Endothelial cell of umbilical vein (primary cell): Measurements from ENCODE around the gene LRRC23. TPM values are rescaled to one million over a fixed set of nuclear protein-coding genes. Genes with fewer than 3 reads are reported as not detected.
"Not testable (repeated sequence)": the region's sequence is repeated elsewhere in the genome, so short reads cannot be mapped to it uniquely, and the experiment has no call there.

Source experiments
- BruUV-seq: library from RNA; stranded (reverse); fragments of 400-500 nt; replicated peaks from 2 replicates; lab custom pipeline; 2021; lab: Mats Ljungman, UMichigan
- CTCF ChIA-PET: fragments of 300-600, 350-600 bp; sonication (Branson Sonifier 250); formaldehyde crosslinking; loops from one replicate; lab custom pipeline; 2021; ENCODE audit warnings: antibody characterized with exemption, inconsistent platforms; lab: Charles Lee
- POLR2A ChIA-PET: fragments of 300-600, 350-600 bp; sonication (Branson Sonifier 250); formaldehyde crosslinking; loops from one replicate; lab custom pipeline; 2021; ENCODE audit warnings: antibody characterized with exemption, inconsistent platforms; lab: Charles Lee
- DNase-seq: peaks from one replicate; pipeline ENCODE4 v3.0.0-alpha.2; 2011; ENCODE audit warnings: low read depth, low spot score
- FAIRE-seq: peaks from 2 replicates; lab custom pipeline; 2011; peaks lifted over from hg19 to GRCh38; lab: Jason Lieb, UNC
- H2AFZ ChIP-seq: 2 replicates; pipeline ENCODE4 v1.6.0; 2012; ENCODE audit warnings: low read depth, low read length, control low read depth, inconsistent platforms
- H3K27ac ChIP-seq: 2 replicates; pipeline ENCODE4 v1.5.1; 2011; ENCODE audit warnings: low read depth, mild to moderate bottlenecking, control low read depth, low read length, moderate library complexity; ENCODE audit not compliant: insufficient read depth
- H3K27me3 ChIP-seq, 2 experiments: 2 replicates each; pipeline versions ENCODE4 v1.6.0 to v1.6.1; 2011; ENCODE audit warnings: low read length in 2 of 2, mixed read lengths in 1 of 2; ENCODE audit not compliant: control insufficient read depth in 2 of 2, insufficient read depth in 2 of 2
- H3K36me3 ChIP-seq, 2 experiments: 2 replicates in 1 of 2; 3 replicates in 1 of 2; pipeline ENCODE4 v1.5.1; 2011; ENCODE audit warnings: low read length in 2 of 2, mild to moderate bottlenecking in 1 of 2, moderate library complexity in 1 of 2; ENCODE audit not compliant: control insufficient read depth in 2 of 2, insufficient read depth in 2 of 2; ENCODE audit errors: extremely low read depth in 1 of 2
- H3K4me1 ChIP-seq: 3 replicates; pipeline ENCODE4 v1.5.1; 2011; ENCODE audit warnings: mild to moderate bottlenecking, low read length; ENCODE audit not compliant: control insufficient read depth, insufficient read depth; ENCODE audit errors: extremely low read depth
- H3K4me2 ChIP-seq: 2 replicates; pipeline ENCODE4 v1.6.1; 2011; ENCODE audit warnings: low read length, control low read depth, mixed read lengths; ENCODE audit not compliant: insufficient read depth
- H3K4me3 ChIP-seq, 3 experiments: fragments of 200-600 bp in 1 of 3; sonication (generic), shearing (Covaris generic) in 1 of 3; replicated peaks in 1 of 3; 2 replicates each; pipeline ENCODE4 v1.5.1; 2011 to 2016; ENCODE audit warnings: control low read depth in 3 of 3, low read length in 3 of 3, mild to moderate bottlenecking in 2 of 3, inconsistent platforms in 1 of 3, low read depth in 1 of 3, moderate library complexity in 1 of 3; ENCODE audit not compliant: insufficient read depth in 1 of 3
- H3K79me2 ChIP-seq: 2 replicates; pipeline ENCODE4 v1.6.0; 2012; ENCODE audit warnings: low read length, inconsistent platforms; ENCODE audit not compliant: control insufficient read depth, insufficient read depth
- H3K9ac ChIP-seq: replicated peaks from 2 replicates; pipeline ENCODE3; 2011; ENCODE audit warnings: low read length, control low read depth; ENCODE audit not compliant: insufficient read depth; ENCODE audit errors: extremely low read depth
- H3K9me1 ChIP-seq: replicated peaks from 3 replicates; pipeline ENCODE4 v1.6.0; 2011; ENCODE audit warnings: mild to moderate bottlenecking, low read length; ENCODE audit not compliant: control insufficient read depth, insufficient read depth; ENCODE audit errors: extremely low read depth
- H3K9me3 ChIP-seq: replicated peaks from 2 replicates; pipeline ENCODE4 v1.5.1; 2012; ENCODE audit warnings: low read length, inconsistent platforms; ENCODE audit not compliant: control insufficient read depth, insufficient read depth
- H4K20me1 ChIP-seq: replicated peaks from 2 replicates; pipeline ENCODE3; 2011; ENCODE audit warnings: mild to moderate bottlenecking, low read length; ENCODE audit not compliant: control insufficient read depth, insufficient read depth; ENCODE audit errors: extremely low read depth
- JUN ChIP-seq: IDR thresholded peaks from 2 replicates; pipeline ENCODE4 v1.6.1; 2011; ENCODE audit warnings: borderline replicate concordance, low read depth; ENCODE audit not compliant: insufficient read length, insufficient read depth
- POLR2A ChIP-seq: IDR thresholded peaks from 2 replicates; pipeline ENCODE4 v1.6.1; 2012; ENCODE audit warnings: low read depth, mild to moderate bottlenecking, control low read depth, low read length
- POLR2AphosphoS5 ChIP-seq: IDR thresholded peaks from 2 replicates; pipeline ENCODE4 v1.6.1; 2012; ENCODE audit warnings: low read depth, mild to moderate bottlenecking, control low read depth, low read length, moderate library complexity; ENCODE audit not compliant: insufficient read depth
- dilution Hi-C: fragments of 300-500 bp; cut with MboI; formaldehyde crosslinking; loops from one replicate; pipeline ENCODE4 v1.15.0; 2019; ENCODE audit warnings: low sequenced_read_pairs; ENCODE audit not compliant: extremely low pct_ligation_motif_present
- intact Hi-C: fragments of 100-400 bp; cut with micrococcal nuclease; formaldehyde crosslinking; loops from one replicate; pipeline ENCODE4 v1.10.0; 2022
- polyA plus RNA-seq, 4 experiments: library from polyadenylated mRNA; depleted of rRNA in 3 of 4; stranded (reverse) in 3 of 4; unstranded in 1 of 4; fragments of >200 nt; gene quantifications; 2 replicates each; pipeline versions ENCODE4 v1.2.1 to v1.2.3, GENCODE V29; 2011 to 2012; ENCODE audit warnings: missing spikeins in 1 of 4
- total RNA-seq: library from RNA; stranded (reverse); gene quantifications from 2 replicates; pipeline ENCODE4 v1.2.3, GENCODE V29; 2021

Gene LRRC23
- total and polyA plus RNA-seq, 2 donors (not counting 3 experiments of a cell fraction or from before 2014, with no cell fraction given) = 3.1 to 3.5 TPM

GRCh38 chr12:6870304-6870703 is 34.3 kb upstream of the LRRC23 start:
- ChIA-PET POLR2A (interaction anchor here (1.1 kb wide), 1 partner anchor 73 kb away, joined by 4 read pairs; the partner anchor contains the start of genes C12orf57 and RNU7-1), CTCF (interaction anchor here (1.4 to 3.9 kb wide), 5 partner anchors 55 to 238 kb away, joined by 5 to 27 read pairs (median 21); partner anchors contain the start of genes C12orf57, C1RL and RNU7-1)
- DNase-seq, H3K4me2 ChIP-seq, H3K9me3 ChIP-seq, dilution Hi-C loops, H3K9ac ChIP-seq, H2AFZ ChIP-seq, H3K4me3 ChIP-seq, H3K27me3 ChIP-seq, H3K27ac ChIP-seq, H3K9me1 ChIP-seq, FAIRE-seq, H4K20me1 ChIP-seq: not testable (repeated sequence)
- Histone ChIP-seq H3K79me2 (peaks cover 40% of the 10 kb centered on the region), H3K36me3 (peaks cover 0 to 21% of the 10 kb centered on the region in 2 experiments), H3K4me1 (peaks cover 41% of the 10 kb centered on the region)
- BruUV-seq = TSS peak; percentile 44
- peak; percentile 13 for TF ChIP-seq POLR2A
- intact Hi-C loops = loop anchor here (5.0 kb wide), 2 partner anchors 222 to 237 kb away; partner anchors contain the start of genes C1R and C1RL

- Histone ChIP-seq H3K27me3 (no peaks in the 10 kb centered on the region), H3K4me3 (peak overlapping the region in 1 of 3 experiments; percentile 84), H3K36me3 (peaks cover 0 to 22% of the 10 kb centered on the region in 2 experiments), H3K4me2 (peak overlapping the region; percentile 98), H3K9me1 (no peaks in the 10 kb centered on the region), H2AFZ (no peak overlapping the region), H4K20me1 (no peaks in the 10 kb centered on the region), H3K27ac (no peak overlapping the region), H3K79me2 (peaks cover 40% of the 10 kb centered on the region), H3K9me3 (no peaks in the 10 kb centered on the region), H3K9ac (no peak overlapping the region), H3K4me1 (peaks cover 41% of the 10 kb centered on the region)
- FAIRE-seq = peak; percentile 15
- ChIA-PET POLR2A (interaction anchor here (0.6 to 1.1 kb wide), 2 partner anchors 72 to 99 kb away, joined by 4 to 8 read pairs; partner anchors contain the start of genes C12orf57, LAG3 and RNU7-1), CTCF (interaction anchor here (1.9 to 4.3 kb wide), 10 partner anchors 10 to 237 kb away, joined by 5 to 74 read pairs (median 16); partner anchors contain the start of genes C12orf57, C1RL, CDCA3 and MLF2)
- no peak for DNase-seq
- TF ChIP-seq JUN = no peak
- TF ChIP-seq POLR2AphosphoS5 = peak; percentile 39
- TF ChIP-seq POLR2A = peak; percentile 38
- intact Hi-C loops (loop anchor here (5.0 kb wide), 2 partner anchors 221 to 236 kb away; partner anchors contain the start of genes C1R and C1RL), dilution Hi-C loops (no loop called here)
- no TSS peak for BruUV-seq
These were observed 33.3 kb upstream of the LRRC23 start for GRCh38 chr12:6871052-6871957.
